K562 (cell line): Measurements from ENCODE around the gene PADI1. TPM values are rescaled to one million over a fixed set of nuclear protein-coding genes. Genes with fewer than 3 reads are reported as not detected.

Source experiments
- CBFA2T2 ChIP-seq: fragments of 450-650 bp; conservative IDR thresholded peaks from 2 replicates; pipeline ENCODE4 v1.6.1; 2017; ENCODE audit warnings: mild to moderate bottlenecking
- HDAC2 ChIP-seq: fragments of 450-650 bp; IDR thresholded peaks from 2 replicates; pipeline ENCODE4 v1.6.1; 2016; ENCODE audit warnings: mild to moderate bottlenecking
- KAT2B ChIP-seq: IDR thresholded peaks from one replicate; pipeline ENCODE4 v1.6.1; 2012; ENCODE audit warnings: low read depth, mild to moderate bottlenecking, control low read depth, inconsistent platforms, low read length, moderate library complexity
- KHSRP ChIP-seq: fragments of 450-650 bp; IDR thresholded peaks from 2 replicates; pipeline ENCODE4 v1.6.1; 2017
- POU5F1 ChIP-seq: fragments of 150-350 bp; IDR thresholded peaks from 2 replicates; pipeline ENCODE4 v1.6.1; 2014; ENCODE audit warnings: borderline replicate concordance, low read length, low read depth, mild to moderate bottlenecking; ENCODE audit not compliant: partially characterized antibody
- RAD51 ChIP-seq: fragments of 450-650 bp; IDR thresholded peaks from 2 replicates; pipeline ENCODE4 v1.7.1; 2016; ENCODE audit warnings: low read depth, mild to moderate bottlenecking, borderline replicate concordance
- RBFOX2 ChIP-seq: fragments of 200-400 bp; formaldehyde crosslinking; IDR thresholded peaks from 2 replicates; pipeline ENCODE4 v1.6.1; 2017; ENCODE audit warnings: low read depth, mild to moderate bottlenecking, low read length, moderate library complexity
- SAP30 ChIP-seq: fragments of 200-600 bp; sonication (generic); IDR thresholded peaks from 2 replicates; pipeline ENCODE4 v1.6.1; 2012; ENCODE audit warnings: borderline replicate concordance, low read depth, mild to moderate bottlenecking, moderate library complexity, low read length, control low read depth, inconsistent platforms; ENCODE audit not compliant: insufficient read depth, poor library complexity, severe bottlenecking
- TAL1 ChIP-seq: fragments of 450-650 bp; IDR thresholded peaks from 2 replicates; pipeline ENCODE4 v1.6.1; 2016; ENCODE audit warnings: mild to moderate bottlenecking
- polyA plus RNA-seq, 8 experiments: library from polyadenylated mRNA; depleted of rRNA in 4 of 8; stranded (reverse) in 5 of 8; unstranded in 3 of 8; fragments of >200 nt; fragmentation: Nextera tagmentation in 2 of 8; fragmentation: Illumina TruSeq in 1 of 8; extraction: Ambion mirVana in 2 of 8; extraction: Trizol in 1 of 8; gene quantifications; 2 replicates each; pipeline versions ENCODE4 v1.2.1 to v1.2.3, GENCODE V29; 2011 to 2014; ENCODE audit warnings: inconsistent platforms in 1 of 8, missing spikeins in 1 of 8
- total RNA-seq, 7 experiments: library from RNA; depleted of rRNA in 6 of 7; stranded (reverse); fragments of >200 nt in 6 of 7; fragmentation: Illumina TruSeq in 2 of 7; extraction: Trizol in 2 of 7; gene quantifications; 2 replicates each; pipeline versions ENCODE4 v1.2.1 to v1.2.3, GENCODE V29; 2011 to 2021; ENCODE audit warnings: low replicate concordance in 1 of 7
- TF ChIP-seq, protein P1 (sequence below): fragments of 450-650 bp; IDR thresholded peaks from 2 replicates; pipeline ENCODE4 v1.6.1; 2016; ENCODE audit warnings: missing biosample characterization, missing genetic modification characterization
- TF ChIP-seq, protein P2 (sequence below): fragments of 450-650 bp; IDR thresholded peaks from 2 replicates; pipeline ENCODE4 v1.7.1; 2018; ENCODE audit warnings: mild to moderate bottlenecking, low read depth; ENCODE audit not compliant: partially characterized antibody
- TF ChIP-seq, protein P3 (sequence below): fragments of 200-600 bp; sonication (generic); IDR thresholded peaks from one replicate; pipeline ENCODE4 v1.6.1; 2012; ENCODE audit warnings: mild to moderate bottlenecking, low read depth, low read length, inconsistent platforms

Gene PADI1
- total and polyA plus RNA-seq, 9 of the 15 experiments (the other 6 are each of a cell fraction or from before 2014, with no cell fraction given), result not detected

DNA sequence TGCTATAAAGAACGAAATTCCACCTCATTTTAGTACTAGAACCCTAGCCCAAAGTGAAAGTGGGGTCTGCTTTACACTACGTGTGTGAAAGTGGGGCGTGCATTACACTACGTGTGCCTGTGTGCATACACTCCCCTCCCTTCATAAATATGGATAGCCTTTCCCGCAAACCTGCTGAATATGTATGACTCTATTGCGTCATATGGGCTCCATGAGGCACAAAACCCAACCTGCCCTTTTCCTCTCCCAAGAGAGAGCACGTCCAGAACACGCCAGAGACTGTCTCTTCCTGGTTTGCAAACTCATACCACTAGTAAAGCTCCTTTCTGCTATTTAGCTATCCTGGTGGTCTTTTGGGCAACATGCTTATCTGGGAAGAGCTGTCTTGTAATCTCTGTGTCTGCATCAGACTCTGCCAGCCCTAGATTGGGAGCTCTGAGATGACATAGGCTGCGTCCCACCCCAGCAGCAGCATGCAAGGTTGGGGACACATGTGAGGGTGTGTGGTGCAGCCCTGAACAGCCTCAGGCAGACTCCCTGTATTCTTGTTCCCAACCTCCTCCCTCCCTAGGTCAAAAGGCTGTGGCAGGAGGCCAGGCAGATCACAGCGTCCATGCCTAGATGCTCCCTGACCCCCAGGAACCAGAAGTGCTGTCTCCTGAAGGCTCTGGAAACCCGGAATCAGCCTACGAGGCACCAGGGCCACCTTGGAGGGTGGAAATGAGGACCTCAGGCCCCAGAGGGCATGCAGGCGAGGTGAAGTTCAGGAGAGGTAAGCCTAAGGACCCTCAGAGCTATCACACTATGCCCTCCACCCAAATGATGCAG is 12.3 kb upstream of the PADI1 start (continued):
- TF ChIP-seq CBFA2T2 (0 out of 2 replicates have a peak, but pooled peaks have one; percentile 38), RBFOX2 (0 out of 2 replicates have a peak, but pooled peaks have one; percentile 20), RAD51 (no peak), HDAC2 (0 out of 2 replicates have a peak, but pooled peaks have one; percentile 48), TAL1 (peak; percentile 71), POU5F1 (no peak), KHSRP (no peak), KAT2B (no peak), SAP30 (no peak)
- TF ChIP-seq, protein P1, sequence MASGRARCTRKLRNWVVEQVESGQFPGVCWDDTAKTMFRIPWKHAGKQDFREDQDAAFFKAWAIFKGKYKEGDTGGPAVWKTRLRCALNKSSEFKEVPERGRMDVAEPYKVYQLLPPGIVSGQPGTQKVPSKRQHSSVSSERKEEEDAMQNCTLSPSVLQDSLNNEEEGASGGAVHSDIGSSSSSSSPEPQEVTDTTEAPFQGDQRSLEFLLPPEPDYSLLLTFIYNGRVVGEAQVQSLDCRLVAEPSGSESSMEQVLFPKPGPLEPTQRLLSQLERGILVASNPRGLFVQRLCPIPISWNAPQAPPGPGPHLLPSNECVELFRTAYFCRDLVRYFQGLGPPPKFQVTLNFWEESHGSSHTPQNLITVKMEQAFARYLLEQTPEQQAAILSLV (tag), result peak; percentile 81
- TF ChIP-seq, protein P2, sequence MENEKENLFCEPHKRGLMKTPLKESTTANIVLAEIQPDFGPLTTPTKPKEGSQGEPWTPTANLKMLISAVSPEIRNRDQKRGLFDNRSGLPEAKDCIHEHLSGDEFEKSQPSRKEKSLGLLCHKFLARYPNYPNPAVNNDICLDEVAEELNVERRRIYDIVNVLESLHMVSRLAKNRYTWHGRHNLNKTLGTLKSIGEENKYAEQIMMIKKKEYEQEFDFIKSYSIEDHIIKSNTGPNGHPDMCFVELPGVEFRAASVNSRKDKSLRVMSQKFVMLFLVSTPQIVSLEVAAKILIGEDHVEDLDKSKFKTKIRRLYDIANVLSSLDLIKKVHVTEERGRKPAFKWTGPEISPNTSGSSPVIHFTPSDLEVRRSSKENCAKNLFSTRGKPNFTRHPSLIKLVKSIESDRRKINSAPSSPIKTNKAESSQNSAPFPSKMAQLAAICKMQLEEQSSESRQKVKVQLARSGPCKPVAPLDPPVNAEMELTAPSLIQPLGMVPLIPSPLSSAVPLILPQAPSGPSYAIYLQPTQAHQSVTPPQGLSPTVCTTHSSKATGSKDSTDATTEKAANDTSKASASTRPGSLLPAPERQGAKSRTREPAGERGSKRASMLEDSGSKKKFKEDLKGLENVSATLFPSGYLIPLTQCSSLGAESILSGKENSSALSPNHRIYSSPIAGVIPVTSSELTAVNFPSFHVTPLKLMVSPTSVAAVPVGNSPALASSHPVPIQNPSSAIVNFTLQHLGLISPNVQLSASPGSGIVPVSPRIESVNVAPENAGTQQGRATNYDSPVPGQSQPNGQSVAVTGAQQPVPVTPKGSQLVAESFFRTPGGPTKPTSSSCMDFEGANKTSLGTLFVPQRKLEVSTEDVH, result no peak
- TF ChIP-seq, protein P3, sequence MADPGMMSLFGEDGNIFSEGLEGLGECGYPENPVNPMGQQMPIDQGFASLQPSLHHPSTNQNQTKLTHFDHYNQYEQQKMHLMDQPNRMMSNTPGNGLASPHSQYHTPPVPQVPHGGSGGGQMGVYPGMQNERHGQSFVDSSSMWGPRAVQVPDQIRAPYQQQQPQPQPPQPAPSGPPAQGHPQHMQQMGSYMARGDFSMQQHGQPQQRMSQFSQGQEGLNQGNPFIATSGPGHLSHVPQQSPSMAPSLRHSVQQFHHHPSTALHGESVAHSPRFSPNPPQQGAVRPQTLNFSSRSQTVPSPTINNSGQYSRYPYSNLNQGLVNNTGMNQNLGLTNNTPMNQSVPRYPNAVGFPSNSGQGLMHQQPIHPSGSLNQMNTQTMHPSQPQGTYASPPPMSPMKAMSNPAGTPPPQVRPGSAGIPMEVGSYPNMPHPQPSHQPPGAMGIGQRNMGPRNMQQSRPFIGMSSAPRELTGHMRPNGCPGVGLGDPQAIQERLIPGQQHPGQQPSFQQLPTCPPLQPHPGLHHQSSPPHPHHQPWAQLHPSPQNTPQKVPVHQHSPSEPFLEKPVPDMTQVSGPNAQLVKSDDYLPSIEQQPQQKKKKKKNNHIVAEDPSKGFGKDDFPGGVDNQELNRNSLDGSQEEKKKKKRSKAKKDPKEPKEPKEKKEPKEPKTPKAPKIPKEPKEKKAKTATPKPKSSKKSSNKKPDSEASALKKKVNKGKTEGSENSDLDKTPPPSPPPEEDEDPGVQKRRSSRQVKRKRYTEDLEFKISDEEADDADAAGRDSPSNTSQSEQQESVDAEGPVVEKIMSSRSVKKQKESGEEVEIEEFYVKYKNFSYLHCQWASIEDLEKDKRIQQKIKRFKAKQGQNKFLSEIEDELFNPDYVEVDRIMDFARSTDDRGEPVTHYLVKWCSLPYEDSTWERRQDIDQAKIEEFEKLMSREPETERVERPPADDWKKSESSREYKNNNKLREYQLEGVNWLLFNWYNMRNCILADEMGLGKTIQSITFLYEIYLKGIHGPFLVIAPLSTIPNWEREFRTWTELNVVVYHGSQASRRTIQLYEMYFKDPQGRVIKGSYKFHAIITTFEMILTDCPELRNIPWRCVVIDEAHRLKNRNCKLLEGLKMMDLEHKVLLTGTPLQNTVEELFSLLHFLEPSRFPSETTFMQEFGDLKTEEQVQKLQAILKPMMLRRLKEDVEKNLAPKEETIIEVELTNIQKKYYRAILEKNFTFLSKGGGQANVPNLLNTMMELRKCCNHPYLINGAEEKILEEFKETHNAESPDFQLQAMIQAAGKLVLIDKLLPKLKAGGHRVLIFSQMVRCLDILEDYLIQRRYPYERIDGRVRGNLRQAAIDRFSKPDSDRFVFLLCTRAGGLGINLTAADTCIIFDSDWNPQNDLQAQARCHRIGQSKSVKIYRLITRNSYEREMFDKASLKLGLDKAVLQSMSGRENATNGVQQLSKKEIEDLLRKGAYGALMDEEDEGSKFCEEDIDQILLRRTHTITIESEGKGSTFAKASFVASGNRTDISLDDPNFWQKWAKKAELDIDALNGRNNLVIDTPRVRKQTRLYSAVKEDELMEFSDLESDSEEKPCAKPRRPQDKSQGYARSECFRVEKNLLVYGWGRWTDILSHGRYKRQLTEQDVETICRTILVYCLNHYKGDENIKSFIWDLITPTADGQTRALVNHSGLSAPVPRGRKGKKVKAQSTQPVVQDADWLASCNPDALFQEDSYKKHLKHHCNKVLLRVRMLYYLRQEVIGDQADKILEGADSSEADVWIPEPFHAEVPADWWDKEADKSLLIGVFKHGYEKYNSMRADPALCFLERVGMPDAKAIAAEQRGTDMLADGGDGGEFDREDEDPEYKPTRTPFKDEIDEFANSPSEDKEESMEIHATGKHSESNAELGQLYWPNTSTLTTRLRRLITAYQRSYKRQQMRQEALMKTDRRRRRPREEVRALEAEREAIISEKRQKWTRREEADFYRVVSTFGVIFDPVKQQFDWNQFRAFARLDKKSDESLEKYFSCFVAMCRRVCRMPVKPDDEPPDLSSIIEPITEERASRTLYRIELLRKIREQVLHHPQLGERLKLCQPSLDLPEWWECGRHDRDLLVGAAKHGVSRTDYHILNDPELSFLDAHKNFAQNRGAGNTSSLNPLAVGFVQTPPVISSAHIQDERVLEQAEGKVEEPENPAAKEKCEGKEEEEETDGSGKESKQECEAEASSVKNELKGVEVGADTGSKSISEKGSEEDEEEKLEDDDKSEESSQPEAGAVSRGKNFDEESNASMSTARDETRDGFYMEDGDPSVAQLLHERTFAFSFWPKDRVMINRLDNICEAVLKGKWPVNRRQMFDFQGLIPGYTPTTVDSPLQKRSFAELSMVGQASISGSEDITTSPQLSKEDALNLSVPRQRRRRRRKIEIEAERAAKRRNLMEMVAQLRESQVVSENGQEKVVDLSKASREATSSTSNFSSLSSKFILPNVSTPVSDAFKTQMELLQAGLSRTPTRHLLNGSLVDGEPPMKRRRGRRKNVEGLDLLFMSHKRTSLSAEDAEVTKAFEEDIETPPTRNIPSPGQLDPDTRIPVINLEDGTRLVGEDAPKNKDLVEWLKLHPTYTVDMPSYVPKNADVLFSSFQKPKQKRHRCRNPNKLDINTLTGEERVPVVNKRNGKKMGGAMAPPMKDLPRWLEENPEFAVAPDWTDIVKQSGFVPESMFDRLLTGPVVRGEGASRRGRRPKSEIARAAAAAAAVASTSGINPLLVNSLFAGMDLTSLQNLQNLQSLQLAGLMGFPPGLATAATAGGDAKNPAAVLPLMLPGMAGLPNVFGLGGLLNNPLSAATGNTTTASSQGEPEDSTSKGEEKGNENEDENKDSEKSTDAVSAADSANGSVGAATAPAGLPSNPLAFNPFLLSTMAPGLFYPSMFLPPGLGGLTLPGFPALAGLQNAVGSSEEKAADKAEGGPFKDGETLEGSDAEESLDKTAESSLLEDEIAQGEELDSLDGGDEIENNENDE, result no peak
